DMS153 treated with DMSO at 0.1 percent for 48 hours (cell line): ENCODE data around the gene PPP6R3.
A peak's percentile ranks its signal among the peaks of the same experiment; 100 is the strongest.

Source experiments
- DNase-seq: peaks from one replicate; lab custom pipeline; 2025; ENCODE audit not compliant: unreplicated experiment; lab: John Stamatoyannopoulos, UW

PPP6R3 gene

GRCh38 chr11:68643585-68643984, 183.0 kb downstream of the PPP6R3 start:
- no peak for DNase-seq

GRCh38 chr11:68646832-68647231, 186.3 kb downstream of the PPP6R3 start:
- no peak for DNase-seq

GRCh38 chr11:68649851-68650555, 189.5 kb downstream of the PPP6R3 start:
- no peak for DNase-seq

- no peak for DNase-seq
Measured at GRCh38 chr11:68650801-68651200, 190.2 kb downstream of the PPP6R3 start.

GRCh38 chr11:68651208-68651984, 190.8 kb downstream of the PPP6R3 start:
- DNase-seq: no peak

GRCh38 chr11:68651985-68652682, 191.6 kb downstream of the PPP6R3 start:
- no peak for DNase-seq

GRCh38 chr11:68652683-68653156, 192.2 kb downstream of the PPP6R3 start:
- DNase-seq: no peak

- no peak for DNase-seq
Measured at GRCh38 chr11:68653486-68654430, 193.2 kb downstream of the PPP6R3 start.

GRCh38 chr11:68654978-68655377, 194.4 kb downstream of the PPP6R3 start:
- no peak for DNase-seq

- no peak for DNase-seq
Measured at GRCh38 chr11:68655406-68655805, 194.9 kb downstream of the PPP6R3 start.

- no peak for DNase-seq
Measured at GRCh38 chr11:68655806-68656205, 195.3 kb downstream of the PPP6R3 start.

GRCh38 chr11:68657021-68657780, 196.6 kb downstream of the PPP6R3 start:
- DNase-seq: no peak

- DNase-seq: no peak
Measured at GRCh38 chr11:68658097-68658496, 197.5 kb downstream of the PPP6R3 start.

GRCh38 chr11:68658661-68659060, 198.1 kb downstream of the PPP6R3 start:
- no peak for DNase-seq

GRCh38 chr11:68659158-68659921, 198.8 kb downstream of the PPP6R3 start:
- DNase-seq: peak; percentile 72

- DNase-seq: no peak
Measured at GRCh38 chr11:68660066-68660810, 199.7 kb downstream of the PPP6R3 start.

- DNase-seq: no peak
Measured at GRCh38 chr11:68661014-68661413, 200.5 kb downstream of the PPP6R3 start.
